Epithelial cell of esophagus (primary cell): ENCODE data around the gene SLC30A3.
A peak's percentile ranks its signal among the peaks of the same experiment; 100 is the strongest.

Source experiments
- DNase-seq: peaks from one replicate; pipeline ENCODE4 v3.0.0; 2010; ENCODE audit warnings: low read depth
- H3K4me3 ChIP-seq: 2 replicates; pipeline ENCODE4 v1.5.1; 2011; ENCODE audit warnings: mild to moderate bottlenecking, low read length, control low read depth
- CTCF ChIP-seq: IDR thresholded peaks from 2 replicates; pipeline ENCODE4 v1.5.1; 2011; ENCODE audit warnings: low read depth, mild to moderate bottlenecking, low read length, control low read depth, inconsistent platforms; ENCODE audit not compliant: insufficient read depth; ENCODE audit errors: missing control alignments

The SLC30A3 gene

GRCh38 chr2:27256855-27257454 is 5.9 kb downstream of the SLC30A3 start:
- DNase-seq, result no peak
- TF ChIP-seq CTCF, result no peak
- H3K4me3 ChIP-seq, result no peak overlapping the region

- no peak for DNase-seq
- no peak overlapping the region for H3K4me3 ChIP-seq
Measured at GRCh38 chr2:27255660-27256059, 7.2 kb downstream of the SLC30A3 start.

GRCh38 chr2:27255187-27255586 is 7.7 kb downstream of the SLC30A3 start:
- TF ChIP-seq CTCF, result no peak
- DNase-seq, result no peak
- no peak overlapping the region for H3K4me3 ChIP-seq

More at GRCh38 chr2:27255660-27256059, 7.2 kb downstream of the SLC30A3 start:
- TF ChIP-seq CTCF, result no peak

- DNase-seq, result no peak
- TF ChIP-seq CTCF, result no peak
Measured at GRCh38 chr2:27251766-27252165, 11.1 kb downstream of the SLC30A3 start.

GRCh38 chr2:27250652-27251379 is 12.0 kb downstream of the SLC30A3 start:
- no peak for TF ChIP-seq CTCF
- no peak overlapping the region for H3K4me3 ChIP-seq
- no peak for DNase-seq

More at GRCh38 chr2:27251766-27252165, 11.1 kb downstream of the SLC30A3 start:
- H3K4me3 ChIP-seq, result no peak overlapping the region

- H3K4me3 ChIP-seq, result no peak overlapping the region
- peak; percentile 52 for DNase-seq
- peak; percentile 68 for TF ChIP-seq CTCF
Measured at GRCh38 chr2:27249891-27250651, 12.8 kb downstream of the SLC30A3 start.
